GM12891 (cell line): ENCODE measurements around the gene POU6F2.

Source experiments
- POLR2A ChIP-seq: IDR thresholded peaks from 2 replicates; pipeline ENCODE4 v1.6.1; 2011; ENCODE audit warnings: low read depth, low read length, control low read depth
- POLR2AphosphoS5 ChIP-seq: IDR thresholded peaks from 2 replicates; pipeline ENCODE4 v1.6.1; 2011; ENCODE audit warnings: low read depth, low read length, control low read depth
- TAF1 ChIP-seq: IDR thresholded peaks from 2 replicates; pipeline ENCODE4 v1.6.1; 2011; ENCODE audit warnings: low read depth, low read length, control low read depth

DNA sequence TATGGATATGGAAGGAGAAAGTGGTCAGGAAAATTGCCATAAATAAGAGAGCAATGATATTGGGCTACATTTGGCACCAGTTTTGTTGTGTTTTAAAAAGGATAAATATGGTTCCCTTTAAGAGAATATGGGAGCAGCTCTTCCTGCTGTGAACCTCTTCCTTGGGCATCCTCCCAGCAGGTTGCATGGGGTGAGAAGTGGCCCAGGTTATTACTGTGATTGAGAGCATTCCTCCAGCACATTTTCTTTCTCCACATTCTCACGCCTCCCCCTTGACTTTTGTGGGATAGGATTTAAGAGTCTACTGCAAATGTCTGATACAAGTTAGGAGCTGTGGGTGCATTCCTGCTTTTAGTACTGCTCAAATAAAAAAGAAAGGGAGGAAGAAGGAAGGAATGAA is 214.8 kb downstream of the POU6F2 start:
- TF ChIP-seq POLR2AphosphoS5, result no peak
- TF ChIP-seq POLR2A, result no peak
- TF ChIP-seq TAF1, result no peak
